Dendritic cell treated with granulocyte-macrophage colony-stimulating factor and Interleukin-4, amounts not matched to agents 40 ng/mL and 50 ng/mL, for 4 days (primary cell): ENCODE data around the gene MAB21L1.

Experiments
- H3K27ac Mint-ChIP-seq: one replicate; pipeline ENCODE4 v1.8.0; 2022; ENCODE audit warnings: mild to moderate bottlenecking, mixed read lengths
- H3K27me3 Mint-ChIP-seq: one replicate; pipeline ENCODE4 v1.8.0; 2022; ENCODE audit warnings: mild to moderate bottlenecking, mixed read lengths
- H3K36me3 Mint-ChIP-seq: one replicate; pipeline ENCODE4 v1.8.0; 2022; ENCODE audit warnings: low read depth, mixed read lengths
- H3K4me1 Mint-ChIP-seq: one replicate; pipeline ENCODE4 v1.8.0; 2022; ENCODE audit warnings: low read depth, mixed read lengths
- H3K4me3 Mint-ChIP-seq: one replicate; pipeline ENCODE4 v1.8.0; 2022; ENCODE audit warnings: mild to moderate bottlenecking, moderate library complexity, mixed read lengths
- H3K9me3 Mint-ChIP-seq: one replicate; pipeline ENCODE4 v1.8.0; 2022; ENCODE audit warnings: mixed read lengths
- intact Hi-C: fragments of 100-400 bp; cut with micrococcal nuclease; formaldehyde crosslinking; loops from one replicate; pipeline ENCODE4 v1.15.0; 2022

Gene MAB21L1

GRCh38 chr13:35473802-35474201 lies 2.7 kb downstream of the MAB21L1 start:
- intact Hi-C loops: no loop called here
- no peaks in the 10 kb centered on the region for H3K9me3 Mint-ChIP-seq
- H3K27ac Mint-ChIP-seq: no peak overlapping the region
- no peak overlapping the region for H3K4me3 Mint-ChIP-seq
- peaks cover 35% of the 10 kb centered on the region for H3K4me1 Mint-ChIP-seq
- H3K27me3 Mint-ChIP-seq: peaks cover 78% of the 10 kb centered on the region
- H3K36me3 Mint-ChIP-seq: no peaks in the 10 kb centered on the region

GRCh38 chr13:35473206-35473775 lies 3.2 kb downstream of the MAB21L1 start:
- Mint-ChIP-seq H3K4me1 (peaks cover 35% of the 10 kb centered on the region), H3K36me3 (no peaks in the 10 kb centered on the region), H3K27ac (no peak overlapping the region), H3K9me3 (no peaks in the 10 kb centered on the region), H3K27me3 (peaks cover 78% of the 10 kb centered on the region), H3K4me3 (no peak overlapping the region)
- intact Hi-C loops: no loop called here

- Mint-ChIP-seq H3K36me3 (no peaks in the 10 kb centered on the region), H3K27me3 (peaks cover 73% of the 10 kb centered on the region), H3K4me3 (no peak overlapping the region), H3K9me3 (no peaks in the 10 kb centered on the region), H3K4me1 (peaks cover 35% of the 10 kb centered on the region), H3K27ac (no peak overlapping the region)
- intact Hi-C loops: no loop called here
These were observed 4.1 kb downstream of the MAB21L1 start for GRCh38 chr13:35472323-35472881.

GRCh38 chr13:35471706-35472322 lies 4.7 kb downstream of the MAB21L1 start:
- Mint-ChIP-seq H3K9me3 (no peaks in the 10 kb centered on the region), H3K27ac (no peak overlapping the region), H3K4me1 (peaks cover 35% of the 10 kb centered on the region), H3K27me3 (peaks cover 67% of the 10 kb centered on the region), H3K36me3 (no peaks in the 10 kb centered on the region), H3K4me3 (no peak overlapping the region)
- intact Hi-C loops: no loop called here

- intact Hi-C loops: no loop called here
- no peaks in the 10 kb centered on the region for H3K9me3 Mint-ChIP-seq
- peaks cover 58% of the 10 kb centered on the region for H3K27me3 Mint-ChIP-seq
- peak overlapping the region; percentile 69 for H3K4me3 Mint-ChIP-seq
- H3K4me1 Mint-ChIP-seq: peaks cover 27% of the 10 kb centered on the region
- no peak overlapping the region for H3K27ac Mint-ChIP-seq
- H3K36me3 Mint-ChIP-seq: no peaks in the 10 kb centered on the region
These were observed 5.5 kb downstream of the MAB21L1 start for GRCh38 chr13:35470671-35471661.

GRCh38 chr13:35469806-35470525 lies 6.5 kb downstream of the MAB21L1 start:
- Mint-ChIP-seq H3K27me3 (peaks cover 48% of the 10 kb centered on the region), H3K4me1 (peaks cover 17% of the 10 kb centered on the region), H3K4me3 (no peak overlapping the region), H3K36me3 (no peaks in the 10 kb centered on the region), H3K27ac (no peak overlapping the region), H3K9me3 (no peaks in the 10 kb centered on the region)
- intact Hi-C loops: no loop called here

- H3K4me3 Mint-ChIP-seq: no peak overlapping the region
- H3K36me3 Mint-ChIP-seq: no peaks in the 10 kb centered on the region
- H3K9me3 Mint-ChIP-seq: no peaks in the 10 kb centered on the region
- intact Hi-C loops: no loop called here
- peaks cover 11% of the 10 kb centered on the region for H3K4me1 Mint-ChIP-seq
- peaks cover 43% of the 10 kb centered on the region for H3K27me3 Mint-ChIP-seq
- H3K27ac Mint-ChIP-seq: no peak overlapping the region
These were observed 8.3 kb downstream of the MAB21L1 start for GRCh38 chr13:35468195-35468594.

- Mint-ChIP-seq H3K9me3 (no peaks in the 10 kb centered on the region), H3K27me3 (peaks cover 20% of the 10 kb centered on the region), H3K4me1 (peaks cover 1% of the 10 kb centered on the region), H3K27ac (no peak overlapping the region), H3K4me3 (no peak overlapping the region), H3K36me3 (no peaks in the 10 kb centered on the region)
- intact Hi-C loops: no loop called here
These were observed 11.1 kb downstream of the MAB21L1 start for GRCh38 chr13:35465371-35465770.

- H3K27ac Mint-ChIP-seq: no peak overlapping the region
- no peaks in the 10 kb centered on the region for H3K9me3 Mint-ChIP-seq
- intact Hi-C loops: no loop called here
These were observed 16.4 kb downstream of the MAB21L1 start for GRCh38 chr13:35460061-35460460.

GRCh38 chr13:35457258-35457657 lies 19.2 kb downstream of the MAB21L1 start:
- no peaks in the 10 kb centered on the region for H3K9me3 Mint-ChIP-seq
- no peaks in the 10 kb centered on the region for H3K4me1 Mint-ChIP-seq
- no peaks in the 10 kb centered on the region for H3K27me3 Mint-ChIP-seq
- no peaks in the 10 kb centered on the region for H3K36me3 Mint-ChIP-seq
- H3K4me3 Mint-ChIP-seq: no peak overlapping the region
- H3K27ac Mint-ChIP-seq: no peak overlapping the region
- intact Hi-C loops: no loop called here

More at GRCh38 chr13:35460061-35460460, 16.4 kb downstream of the MAB21L1 start:
- H3K27me3 Mint-ChIP-seq: peaks cover 2% of the 10 kb centered on the region
- no peaks in the 10 kb centered on the region for H3K36me3 Mint-ChIP-seq
- no peak overlapping the region for H3K4me3 Mint-ChIP-seq
- no peaks in the 10 kb centered on the region for H3K4me1 Mint-ChIP-seq

GRCh38 chr13:35455022-35455421 lies 21.5 kb downstream of the MAB21L1 start:
- Mint-ChIP-seq H3K4me3 (no peak overlapping the region), H3K27me3 (no peaks in the 10 kb centered on the region), H3K9me3 (no peaks in the 10 kb centered on the region), H3K27ac (no peak overlapping the region), H3K4me1 (no peaks in the 10 kb centered on the region), H3K36me3 (no peaks in the 10 kb centered on the region)
- intact Hi-C loops: no loop called here

GRCh38 chr13:35449821-35450220 lies 26.7 kb downstream of the MAB21L1 start:
- Mint-ChIP-seq H3K4me1 (no peaks in the 10 kb centered on the region), H3K4me3 (no peak overlapping the region), H3K27me3 (no peaks in the 10 kb centered on the region), H3K36me3 (no peaks in the 10 kb centered on the region), H3K9me3 (no peaks in the 10 kb centered on the region), H3K27ac (no peak overlapping the region)
- intact Hi-C loops: no loop called here

- Mint-ChIP-seq H3K4me3 (no peak overlapping the region), H3K9me3 (no peaks in the 10 kb centered on the region), H3K36me3 (no peaks in the 10 kb centered on the region), H3K27me3 (no peaks in the 10 kb centered on the region), H3K4me1 (no peaks in the 10 kb centered on the region), H3K27ac (no peak overlapping the region)
- intact Hi-C loops: no loop called here
These were observed 28.0 kb downstream of the MAB21L1 start for GRCh38 chr13:35448465-35448864.
